Dermis blood vessel endothelial cell (primary cell): ENCODE results near the gene OR5AS1. TPM values are rescaled to one million over a fixed set of nuclear protein-coding genes. Genes with fewer than 3 reads are reported as not detected.
"Not testable (repeated sequence)": the region's sequence is repeated elsewhere in the genome, so short reads cannot be mapped to it uniquely, and the experiment has no call there.

Experiments used
- DNase-seq: peaks from one replicate; pipeline ENCODE4 v3.0.0; 2010
- total RNA-seq: library from RNA; depleted of rRNA; stranded (reverse); fragments of >200 nt; gene quantifications from 2 replicates; pipeline ENCODE4 v1.2.3, GENCODE V29; 2014

Gene OR5AS1
- not detected in 2 replicates for total RNA-seq

GRCh38 chr11:56027354-56027753, at the start of gene OR5AS1:
TSS of gene OR5AS1 (plus strand) at chr11:56027654. CDS start at chr11:56030419, 2,765 bp downstream.
- no peak for DNase-seq

GRCh38 chr11:55994525-55994924, 32.9 kb upstream of the OR5AS1 start, which contains the start of gene OR5F1:
TSS of gene OR5F1 (minus strand) at chr11:55994625. CDS start at chr11:55994625, 0 bp downstream.
- no peak for DNase-seq

GRCh38 chr11:56010716-56011115, 16.7 kb upstream of the OR5AS1 start:
- no peak for DNase-seq

GRCh38 chr11:56013805-56014204, 13.6 kb upstream of the OR5AS1 start:
- no peak for DNase-seq

- no peak for DNase-seq
These were observed 18.1 kb downstream of the OR5AS1 start for GRCh38 chr11:56045538-56045937.

GRCh38 chr11:56048480-56048879, 21.0 kb downstream of the OR5AS1 start:
- no peak for DNase-seq

GRCh38 chr11:56049487-56049886, 22.0 kb downstream of the OR5AS1 start:
- no peak for DNase-seq

GRCh38 chr11:56056366-56056765, 28.9 kb downstream of the OR5AS1 start:
- DNase-seq = not testable (repeated sequence)

- DNase-seq = not testable (repeated sequence)
These were observed 30.3 kb downstream of the OR5AS1 start for GRCh38 chr11:56057661-56058237.

- not testable (repeated sequence) for DNase-seq
These were observed 30.9 kb downstream of the OR5AS1 start for GRCh38 chr11:56058260-56058780.

- DNase-seq = no peak
These were observed 39.5 kb downstream of the OR5AS1 start for GRCh38 chr11:56066980-56067379.

Other genes starting within 250 kb of the OR5AS1 start
- gene OR5D14, start 232.1 kb upstream of the OR5AS1 start, total RNA-seq = not detected in 2 replicates
- gene OR5L1, start 216.3 kb upstream of the OR5AS1 start, total RNA-seq = not detected in 2 replicates
- gene OR5D18, start 208.0 kb upstream of the OR5AS1 start, total RNA-seq = not detected in 2 replicates
- not detected in 2 replicates for gene OR5L2, start 200.4 kb upstream of the OR5AS1 start, total RNA-seq
- gene OR5D16, start 188.9 kb upstream of the OR5AS1 start, total RNA-seq = not detected in 2 replicates
- not detected in 2 replicates for gene TRIM51, start 144.4 kb upstream of the OR5AS1 start, total RNA-seq
- gene OR5W2, start 113.1 kb upstream of the OR5AS1 start, total RNA-seq = not detected in 2 replicates
- not detected in 2 replicates for gene OR5I1, start 91.3 kb upstream of the OR5AS1 start, total RNA-seq
- gene OR10AG1, start 57.7 kb upstream of the OR5AS1 start, total RNA-seq = not detected in 2 replicates
- not detected in 2 replicates for gene OR5F1, start 33.0 kb upstream of the OR5AS1 start, total RNA-seq
- gene OR8I2, start 65.7 kb downstream of the OR5AS1 start, total RNA-seq = not detected in 2 replicates
- not detected in 2 replicates for gene OR8H2, start 76.0 kb downstream of the OR5AS1 start, total RNA-seq
- gene OR8H3, start 94.7 kb downstream of the OR5AS1 start, total RNA-seq = not detected in 2 replicates
- not detected in 2 replicates for gene OR8J3, start 112.5 kb downstream of the OR5AS1 start, total RNA-seq
- not detected in 2 replicates for gene OR8K5, start 132.7 kb downstream of the OR5AS1 start, total RNA-seq
- not detected in 2 replicates for gene OR5J2, start 149.0 kb downstream of the OR5AS1 start, total RNA-seq
- not detected in 2 replicates for gene OR5T2, start 206.6 kb downstream of the OR5AS1 start, total RNA-seq
- gene OR5T3, start 224.6 kb downstream of the OR5AS1 start, total RNA-seq = not detected in 2 replicates
- gene OR5T1, start 246.5 kb downstream of the OR5AS1 start, total RNA-seq = not detected in 2 replicates